PC-9 (cell line): ENCODE data around the gene OBSL1.

Experiments used
- CTCF ChIP-seq: fragments of 200-600 bp; sonication (generic); conservative IDR thresholded peaks from 2 replicates; pipeline ENCODE4 v1.6.1; 2017; ENCODE audit warnings: mixed run types, antibody characterized with exemption, mild to moderate bottlenecking, moderate library complexity
- EZH2 ChIP-seq: fragments of 200-600 bp; sonication (generic); IDR thresholded peaks from 2 replicates; pipeline ENCODE4 v1.8.0; 2017; ENCODE audit warnings: antibody characterized with exemption, low read depth

DNA sequence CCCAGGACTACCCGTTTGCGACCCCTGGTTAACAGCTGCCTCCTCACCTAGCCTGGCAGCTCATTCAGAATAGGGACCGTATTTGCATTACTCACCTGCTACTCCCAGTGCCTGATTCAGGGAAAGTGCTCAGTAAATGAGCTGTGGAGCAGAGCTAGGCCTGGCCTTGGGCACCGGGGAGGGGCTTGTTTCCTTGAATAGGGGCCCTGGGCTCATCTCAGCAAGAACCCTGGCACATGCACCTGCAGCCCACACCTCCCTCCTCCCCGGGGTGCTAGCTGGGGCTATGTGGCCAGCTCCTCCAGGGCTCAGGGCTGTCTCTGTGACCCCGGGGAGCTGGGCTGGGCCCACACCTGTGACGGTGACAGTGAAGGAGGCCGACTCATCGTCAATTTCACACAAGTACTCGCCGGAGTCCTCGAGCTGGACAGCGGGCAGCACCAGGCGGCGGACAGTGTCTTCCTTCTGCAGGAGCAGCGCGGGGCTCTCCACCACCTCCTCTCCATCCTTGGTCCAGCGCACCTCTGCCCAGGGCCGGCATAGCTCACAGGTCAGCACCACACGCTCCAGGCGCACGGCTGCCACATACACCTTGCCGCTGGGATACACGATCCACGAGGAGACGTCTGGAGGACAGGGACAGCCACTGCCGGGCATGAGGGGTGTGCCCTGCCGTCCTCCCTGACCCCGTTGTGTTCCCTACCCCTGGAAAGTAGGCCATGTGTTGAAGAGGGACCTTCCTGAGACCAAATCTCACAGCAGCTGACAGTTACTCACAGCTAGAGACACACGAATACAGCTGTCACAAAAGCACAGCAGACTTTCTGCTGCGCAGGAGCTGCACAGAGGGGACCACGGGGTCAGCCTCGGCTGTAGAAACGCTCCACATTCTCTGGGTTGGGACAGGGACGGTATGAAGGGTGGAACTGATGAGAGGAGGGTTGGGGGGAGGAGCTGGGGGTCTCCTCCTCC is 9.0 kb downstream of the OBSL1 start:
- TF ChIP-seq CTCF (no peak), EZH2 (no peak)
